ENCODE results near the gene CAB39. TPM values are rescaled to one million over a fixed set of nuclear protein-coding genes. Genes with fewer than 3 reads are reported as not detected.
A peak's percentile ranks its signal among the peaks of the same experiment; 100 is the strongest.

Gene CAB39
- total RNA-seq, 1 donor from 2014 or later, result 57.8 TPM

- H3K36me3 ChIP-seq (ENCODE audit: control insufficient read depth, insufficient read depth, low read length), result no peaks in the 10 kb centered on the region
- no peak for DNase-seq (ENCODE audit: low read depth)
- TF ChIP-seq, protein P1, sequence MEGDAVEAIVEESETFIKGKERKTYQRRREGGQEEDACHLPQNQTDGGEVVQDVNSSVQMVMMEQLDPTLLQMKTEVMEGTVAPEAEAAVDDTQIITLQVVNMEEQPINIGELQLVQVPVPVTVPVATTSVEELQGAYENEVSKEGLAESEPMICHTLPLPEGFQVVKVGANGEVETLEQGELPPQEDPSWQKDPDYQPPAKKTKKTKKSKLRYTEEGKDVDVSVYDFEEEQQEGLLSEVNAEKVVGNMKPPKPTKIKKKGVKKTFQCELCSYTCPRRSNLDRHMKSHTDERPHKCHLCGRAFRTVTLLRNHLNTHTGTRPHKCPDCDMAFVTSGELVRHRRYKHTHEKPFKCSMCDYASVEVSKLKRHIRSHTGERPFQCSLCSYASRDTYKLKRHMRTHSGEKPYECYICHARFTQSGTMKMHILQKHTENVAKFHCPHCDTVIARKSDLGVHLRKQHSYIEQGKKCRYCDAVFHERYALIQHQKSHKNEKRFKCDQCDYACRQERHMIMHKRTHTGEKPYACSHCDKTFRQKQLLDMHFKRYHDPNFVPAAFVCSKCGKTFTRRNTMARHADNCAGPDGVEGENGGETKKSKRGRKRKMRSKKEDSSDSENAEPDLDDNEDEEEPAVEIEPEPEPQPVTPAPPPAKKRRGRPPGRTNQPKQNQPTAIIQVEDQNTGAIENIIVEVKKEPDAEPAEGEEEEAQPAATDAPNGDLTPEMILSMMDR (IDR thresholded peaks at IDR 0.05; ENCODE audit: insufficient read depth, low read length, poor library complexity, severe bottlenecking), result no peak
- H3K27me3 ChIP-seq (ENCODE audit: control insufficient read depth, insufficient read depth, low read length), result no peaks in the 10 kb centered on the region
- H3K4me3 ChIP-seq (ENCODE audit: low read depth, low read length), result no peak overlapping the region
Measured at GRCh38 chr2:230796280-230796862, 83.7 kb downstream of the CAB39 start.

DNA sequence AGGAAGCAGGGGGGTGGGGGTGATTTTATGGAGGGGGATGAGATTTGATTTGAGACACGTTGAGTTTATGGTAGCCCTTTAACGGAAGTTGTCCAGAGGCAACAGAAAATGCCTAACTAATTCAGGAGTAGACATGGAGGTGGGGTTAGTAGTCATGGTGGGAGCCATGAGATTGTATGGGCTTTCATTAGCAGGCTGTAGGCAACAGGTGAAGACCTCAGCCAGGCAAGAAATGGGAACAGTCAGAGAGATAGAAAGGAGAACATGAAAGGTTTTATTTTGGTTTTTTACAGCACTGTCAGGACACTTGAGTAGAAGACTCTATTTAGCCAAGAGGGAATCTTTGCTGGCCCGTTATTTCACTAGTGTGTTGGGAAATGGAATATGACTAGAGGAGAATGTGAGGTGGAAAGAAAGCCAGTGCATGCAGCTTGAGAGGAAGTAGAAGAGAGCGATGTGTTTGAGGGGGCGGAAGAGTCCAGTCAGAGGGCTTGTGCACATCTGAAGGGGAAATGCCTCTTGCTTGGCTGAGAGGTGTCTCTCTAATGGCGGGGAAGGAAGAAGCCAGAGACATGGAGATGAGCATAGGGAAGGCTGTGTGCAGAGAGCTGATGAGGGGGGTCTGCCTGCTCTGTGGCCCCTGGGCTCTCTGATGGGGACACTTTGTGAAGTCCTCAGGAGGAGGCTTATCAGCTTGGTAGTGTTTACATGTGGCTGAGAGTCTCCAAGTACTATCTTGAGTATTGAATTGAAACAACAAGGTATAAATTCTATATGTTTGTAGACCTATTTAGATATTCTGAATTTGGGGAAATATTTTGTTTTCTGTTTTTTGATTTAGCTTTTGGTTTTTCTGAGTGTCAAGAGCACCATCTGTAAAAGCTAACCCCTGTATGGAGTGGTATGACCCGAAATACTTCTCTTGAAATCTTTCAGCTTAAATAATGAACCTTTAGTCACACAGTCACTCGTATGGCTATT lies 85.2 kb downstream of the CAB39 start:
- Histone ChIP-seq H3K4me3 (ENCODE audit: low read depth, low read length) (no peak overlapping the region), H3K27me3 (ENCODE audit: control insufficient read depth, insufficient read depth, low read length) (no peaks in the 10 kb centered on the region), H3K36me3 (ENCODE audit: control insufficient read depth, insufficient read depth, low read length) (no peaks in the 10 kb centered on the region)
- TF ChIP-seq, protein P1 (IDR thresholded peaks at IDR 0.05; ENCODE audit: insufficient read depth, low read length, poor library complexity, severe bottlenecking), result no peak
- DNase-seq (ENCODE audit: low read depth), result no peak

- DNase-seq (ENCODE audit: low read depth), result no peak
- H3K27me3 ChIP-seq (ENCODE audit: control insufficient read depth, insufficient read depth, low read length), result no peaks in the 10 kb centered on the region
- H3K36me3 ChIP-seq (ENCODE audit: control insufficient read depth, insufficient read depth, low read length), result no peaks in the 10 kb centered on the region
- TF ChIP-seq, protein P1 (IDR thresholded peaks at IDR 0.05; ENCODE audit: insufficient read depth, low read length, poor library complexity, severe bottlenecking), result peak; percentile 57
- H3K4me3 ChIP-seq (ENCODE audit: low read depth, low read length), result no peak overlapping the region
Measured at GRCh38 chr2:230798769-230799399, 86.2 kb downstream of the CAB39 start.

GRCh38 chr2:230805353-230806017 lies 92.8 kb downstream of the CAB39 start:
- H3K27me3 ChIP-seq (ENCODE audit: control insufficient read depth, insufficient read depth, low read length), result no peaks in the 10 kb centered on the region
- no peaks in the 10 kb centered on the region for H3K36me3 ChIP-seq (ENCODE audit: control insufficient read depth, insufficient read depth, low read length)
- no peak for DNase-seq (ENCODE audit: low read depth)
- no peak overlapping the region for H3K4me3 ChIP-seq (ENCODE audit: low read depth, low read length)
- TF ChIP-seq, protein P1 (IDR thresholded peaks at IDR 0.05; ENCODE audit: insufficient read depth, low read length, poor library complexity, severe bottlenecking), result no peak

- no peak overlapping the region for H3K4me3 ChIP-seq (ENCODE audit: low read depth, low read length)
- DNase-seq (ENCODE audit: low read depth), result no peak
- TF ChIP-seq, protein P1 (IDR thresholded peaks at IDR 0.05; ENCODE audit: insufficient read depth, low read length, poor library complexity, severe bottlenecking), result no peak
- H3K36me3 ChIP-seq (ENCODE audit: control insufficient read depth, insufficient read depth, low read length), result no peaks in the 10 kb centered on the region
- no peaks in the 10 kb centered on the region for H3K27me3 ChIP-seq (ENCODE audit: control insufficient read depth, insufficient read depth, low read length)
Measured at GRCh38 chr2:230807729-230808128, 95.1 kb downstream of the CAB39 start.

Measured in kidney epithelial cell (primary cell).